ENCODE measurements around the gene LMNTD2.

Gene LMNTD2

DNA sequence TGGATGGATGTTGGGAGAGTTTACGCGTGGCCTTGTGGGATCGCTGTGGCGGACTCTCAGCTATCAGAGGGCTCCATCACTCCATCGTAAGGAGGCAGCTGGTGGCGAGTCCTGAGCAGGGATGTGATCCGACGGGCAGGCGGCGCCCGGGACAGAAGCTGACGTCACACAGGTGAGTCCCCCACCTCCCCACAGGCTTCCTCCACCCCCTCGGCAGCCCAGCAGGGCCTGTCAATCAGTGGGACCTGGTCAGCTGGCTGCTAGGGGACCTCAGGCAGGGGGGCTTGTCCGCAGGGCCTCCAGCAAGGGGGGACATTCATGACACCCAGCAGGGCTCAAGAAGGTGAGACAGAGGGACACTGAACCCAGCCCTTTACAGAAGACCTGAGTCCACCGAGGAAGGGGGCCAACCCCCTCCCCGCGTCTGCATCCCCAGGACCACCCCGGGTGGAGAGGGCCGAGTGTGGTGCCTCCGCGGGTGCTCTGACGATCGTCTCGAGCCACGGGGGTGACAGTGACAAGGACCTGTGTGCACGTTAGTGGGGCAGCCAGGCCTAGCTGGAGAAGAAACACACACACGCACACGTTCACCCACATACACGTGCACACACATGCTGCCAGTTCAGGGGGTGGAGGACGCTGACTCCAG is 32.2 kb downstream of the LMNTD2 start:
- Histone ChIP-seq H3K4me3 (ENCODE audit: severe bottlenecking) (no peak overlapping the region), H3K27ac (ENCODE audit: poor library complexity, severe bottlenecking) (no peak overlapping the region), H3K9me3 (ENCODE audit: severe bottlenecking) (no peaks in the 10 kb centered on the region), H3K4me1 (ENCODE audit: insufficient read depth, poor library complexity, severe bottlenecking) (no peaks in the 10 kb centered on the region), H3K36me3 (ENCODE audit: low read depth) (peaks cover 17% of the 10 kb centered on the region), H3K27me3 (ENCODE audit: insufficient read depth, poor library complexity, severe bottlenecking) (no peaks in the 10 kb centered on the region)
- no peak for TF ChIP-seq CTCF (IDR thresholded peaks at IDR 0.05; ENCODE audit: poor library complexity, severe bottlenecking)
- ATAC-seq (ENCODE audit: low read depth) (no peak), DNase-seq (ENCODE audit: low spot score) (no peak)

DNA sequence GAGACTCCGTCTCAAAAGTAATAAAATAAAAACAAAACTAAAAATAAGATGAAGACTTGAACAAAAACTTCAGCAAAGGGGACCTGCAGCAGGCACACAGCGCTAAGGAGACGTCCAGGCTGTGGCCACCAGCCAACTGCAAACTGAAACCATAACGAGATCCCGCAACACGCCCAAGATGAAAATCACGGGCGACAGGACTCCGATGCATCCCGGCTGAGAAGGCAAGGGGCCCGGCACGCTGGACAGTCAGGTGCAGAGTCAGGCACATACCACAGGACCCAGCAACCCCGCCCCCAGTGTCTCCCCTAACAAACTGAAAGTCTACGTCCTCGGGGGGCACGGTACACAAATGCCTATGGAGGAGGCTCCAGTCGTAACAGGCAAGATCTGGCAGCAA is 34.3 kb downstream of the LMNTD2 start:
- ATAC-seq (ENCODE audit: low read depth) (no peak), DNase-seq (ENCODE audit: low spot score) (no peak)
- no peaks in the 10 kb centered on the region for H3K27me3 ChIP-seq (ENCODE audit: insufficient read depth, poor library complexity, severe bottlenecking)
- H3K4me1 ChIP-seq (ENCODE audit: insufficient read depth, poor library complexity, severe bottlenecking): no peaks in the 10 kb centered on the region
- H3K36me3 ChIP-seq (ENCODE audit: low read depth): no peaks in the 10 kb centered on the region
- H3K9me3 ChIP-seq (ENCODE audit: severe bottlenecking): no peaks in the 10 kb centered on the region
- no peak overlapping the region for H3K4me3 ChIP-seq (ENCODE audit: severe bottlenecking)
- H3K27ac ChIP-seq (ENCODE audit: poor library complexity, severe bottlenecking): no peak overlapping the region
- no peak for TF ChIP-seq CTCF (IDR thresholded peaks at IDR 0.05; ENCODE audit: poor library complexity, severe bottlenecking)

- peaks cover 2% of the 10 kb centered on the region for H3K9me3 ChIP-seq (ENCODE audit: severe bottlenecking)
- no peaks in the 10 kb centered on the region for H3K4me1 ChIP-seq (ENCODE audit: insufficient read depth, poor library complexity, severe bottlenecking)
- H3K27ac ChIP-seq (ENCODE audit: poor library complexity, severe bottlenecking): no peak overlapping the region
- no peaks in the 10 kb centered on the region; the same call in 1 of the 2 replicates for H3K36me3 ChIP-seq (ENCODE audit: low read depth)
- no peak overlapping the region for H3K4me3 ChIP-seq (ENCODE audit: severe bottlenecking)
- H3K27me3 ChIP-seq (ENCODE audit: insufficient read depth, poor library complexity, severe bottlenecking): no peaks in the 10 kb centered on the region
- no peak for DNase-seq (ENCODE audit: low spot score)
- no peak for TF ChIP-seq CTCF (IDR thresholded peaks at IDR 0.05; ENCODE audit: poor library complexity, severe bottlenecking)
- ATAC-seq (ENCODE audit: low read depth): no peak
Observed at GRCh38 chr11:521177-521688, 39.3 kb downstream of the LMNTD2 start.

DNA sequence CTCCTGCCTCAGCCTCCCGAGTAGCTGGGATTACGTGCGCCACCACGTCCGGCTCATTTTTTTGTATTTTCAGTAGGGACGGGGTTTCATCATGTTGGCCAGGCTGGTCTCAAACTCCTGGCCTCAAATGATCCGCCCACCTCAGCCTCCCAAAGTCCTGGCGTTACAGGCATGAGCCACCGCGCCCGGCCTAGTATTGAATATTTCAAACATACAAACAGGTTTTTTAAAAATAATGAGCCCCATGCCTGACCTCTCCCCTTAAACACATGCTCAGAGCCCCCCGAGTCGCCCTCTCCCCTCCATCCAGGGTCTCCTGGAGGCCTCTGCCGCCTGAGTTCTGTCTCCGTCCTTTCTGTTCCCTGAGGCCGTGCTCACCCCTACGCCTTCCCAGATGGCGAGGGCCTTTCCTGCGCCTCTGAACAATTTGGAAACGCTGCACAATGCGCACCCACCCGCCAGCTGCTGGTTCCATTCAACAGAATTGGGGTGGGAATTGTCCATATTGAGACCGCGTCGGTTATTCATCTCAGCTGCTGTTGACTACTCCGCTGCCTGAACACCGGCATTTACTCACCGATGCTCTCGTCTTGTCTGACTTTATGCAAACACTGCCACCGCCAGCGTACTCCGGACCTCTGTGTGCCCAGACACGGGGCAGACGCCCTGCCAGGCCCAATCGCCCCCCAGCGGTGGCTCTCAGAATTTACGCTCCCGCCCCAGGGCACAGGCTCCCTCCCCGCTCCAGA is 39.9 kb downstream of the LMNTD2 start:
- Histone ChIP-seq H3K36me3 (ENCODE audit: low read depth) (no peaks in the 10 kb centered on the region; the same call in 1 of the 2 replicates), H3K4me1 (ENCODE audit: insufficient read depth, poor library complexity, severe bottlenecking) (peaks cover 5% of the 10 kb centered on the region), H3K27ac (ENCODE audit: poor library complexity, severe bottlenecking) (no peak overlapping the region), H3K9me3 (ENCODE audit: severe bottlenecking) (peaks cover 2% of the 10 kb centered on the region), H3K27me3 (ENCODE audit: insufficient read depth, poor library complexity, severe bottlenecking) (no peaks in the 10 kb centered on the region), H3K4me3 (ENCODE audit: severe bottlenecking) (no peak overlapping the region)
- DNase-seq (ENCODE audit: low spot score) (no peak), ATAC-seq (ENCODE audit: low read depth) (no peak)
- TF ChIP-seq CTCF (IDR thresholded peaks at IDR 0.05; ENCODE audit: poor library complexity, severe bottlenecking): no peak
